HepG2 (cell line): Measurements from ENCODE around the gene KIRREL2. TPM values are rescaled to one million over a fixed set of nuclear protein-coding genes. Genes with fewer than 3 reads are reported as not detected.

ENCODE experiments used
- AGO2 ChIP-seq: fragments of 200-400 bp; formaldehyde crosslinking; optimal IDR thresholded peaks from 2 replicates; pipeline ENCODE3; 2017; ENCODE audit warnings: mild to moderate bottlenecking, low read depth, low read length, moderate library complexity
- CEBPB ChIP-seq: IDR thresholded peaks from 2 replicates; pipeline ENCODE4 v1.6.1; 2011; ENCODE audit warnings: low read depth, low read length, improper control_type of control experiment, borderline replicate concordance
- CREB1 ChIP-seq, 2 experiments: fragments of 450-650 bp in 1 of 2; IDR thresholded peaks; 2 replicates each; pipeline ENCODE4 v1.6.1; 2016 to 2017; ENCODE audit warnings: control low read depth in 1 of 2, mild to moderate bottlenecking in 1 of 2, missing compliant biosample characterization in 1 of 2, missing genetic modification characterization in 1 of 2
- DMAP1 ChIP-seq: IDR thresholded peaks from 2 replicates; pipeline ENCODE4 v1.6.1; 2016
- FOXO1 ChIP-seq: sonication (generic); formaldehyde crosslinking; IDR thresholded peaks from 2 replicates; pipeline ENCODE4 v1.4.0; 2020; ENCODE audit warnings: missing genetic modification reagents
- GMEB1 ChIP-seq: sonication (generic); formaldehyde crosslinking; IDR thresholded peaks from 2 replicates; pipeline ENCODE4 v1.5.1; 2020; ENCODE audit warnings: missing genetic modification reagents, mild to moderate bottlenecking, borderline replicate concordance
- HHEX ChIP-seq: IDR thresholded peaks from 2 replicates; pipeline ENCODE4 v1.6.1; 2016; ENCODE audit warnings: control low read depth
- HNRNPL ChIP-seq: fragments of 200-400 bp; formaldehyde crosslinking; IDR thresholded peaks from 2 replicates; pipeline ENCODE4 v1.6.1; 2017; ENCODE audit warnings: mild to moderate bottlenecking, low read depth, low read length
- KDM6A ChIP-seq: IDR thresholded peaks from 2 replicates; pipeline ENCODE4 v1.6.1; 2016; ENCODE audit warnings: low read depth
- NFKBIZ ChIP-seq: IDR thresholded peaks from 2 replicates; pipeline ENCODE4 v1.6.1; 2018; ENCODE audit warnings: missing genetic modification reagents, missing compliant biosample characterization
- RBFOX2 ChIP-seq: fragments of 200-400 bp; formaldehyde crosslinking; IDR thresholded peaks from 2 replicates; pipeline ENCODE4 v1.6.1; 2017; ENCODE audit warnings: low read depth, mild to moderate bottlenecking, low read length
- REPIN1 ChIP-seq: sonication (generic); formaldehyde crosslinking; IDR thresholded peaks from 2 replicates; pipeline ENCODE4 v1.8.0; 2022; ENCODE audit warnings: missing genetic modification reagents, low read depth, mild to moderate bottlenecking, borderline replicate concordance
- SNAI1 ChIP-seq: sonication (generic); formaldehyde crosslinking; IDR thresholded peaks from 2 replicates; pipeline ENCODE4 v1.5.0; 2020; ENCODE audit warnings: mild to moderate bottlenecking, missing genetic modification reagents, borderline replicate concordance
- U2AF2 ChIP-seq: fragments of 200-400 bp; formaldehyde crosslinking; IDR thresholded peaks from 2 replicates; pipeline ENCODE4 v1.6.1; 2017; ENCODE audit warnings: low read depth, mild to moderate bottlenecking, low read length
- ZFP41 ChIP-seq: sonication (generic); formaldehyde crosslinking; IDR thresholded peaks from 2 replicates; pipeline ENCODE4 v1.4.0; 2020; ENCODE audit warnings: mild to moderate bottlenecking, missing genetic modification reagents, borderline replicate concordance
- ZNF101 ChIP-seq: sonication (generic); formaldehyde crosslinking; IDR thresholded peaks from 2 replicates; pipeline ENCODE4 v1.4.0; 2020; ENCODE audit warnings: mild to moderate bottlenecking, low read depth, missing genetic modification reagents, borderline replicate concordance
- ZNF232 ChIP-seq: sonication (generic); formaldehyde crosslinking; IDR thresholded peaks from 2 replicates; pipeline ENCODE4 v1.4.0; 2020; ENCODE audit warnings: missing genetic modification reagents, borderline replicate concordance
- ZNF274 ChIP-seq: sonication (generic); formaldehyde crosslinking; IDR thresholded peaks from 2 replicates; pipeline ENCODE4 v1.5.1; 2020; ENCODE audit warnings: mild to moderate bottlenecking, missing genetic modification reagents
- ZNF329 ChIP-seq: sonication (generic); formaldehyde crosslinking; IDR thresholded peaks from 2 replicates; pipeline ENCODE4 v1.9.0; 2021; ENCODE audit warnings: low read depth, mild to moderate bottlenecking, missing genetic modification reagents
- ZNF33B ChIP-seq: sonication (generic); formaldehyde crosslinking; IDR thresholded peaks from 2 replicates; pipeline ENCODE4 v1.5.1; 2020; ENCODE audit warnings: mild to moderate bottlenecking, missing genetic modification reagents
- ZNF576 ChIP-seq: sonication (generic); formaldehyde crosslinking; IDR thresholded peaks from 2 replicates; pipeline ENCODE4 v1.4.0; 2020; ENCODE audit warnings: mild to moderate bottlenecking, missing genetic modification reagents
- ZNF605 ChIP-seq: sonication (generic); formaldehyde crosslinking; IDR thresholded peaks from 2 replicates; pipeline ENCODE4 v1.8.0; 2022; ENCODE audit warnings: mild to moderate bottlenecking, missing genetic modification reagents
- ZNF879 ChIP-seq: sonication (generic); formaldehyde crosslinking; IDR thresholded peaks from 2 replicates; pipeline ENCODE4 v1.8.1; 2023; ENCODE audit warnings: missing genetic modification reagents
- ZNF891 ChIP-seq: sonication (generic); formaldehyde crosslinking; IDR thresholded peaks from 2 replicates; pipeline ENCODE4 v1.5.0; 2020; ENCODE audit warnings: mild to moderate bottlenecking, missing genetic modification reagents
- ZSCAN21 ChIP-seq: sonication (generic); formaldehyde crosslinking; IDR thresholded peaks from 2 replicates; pipeline ENCODE4 v1.8.0; 2022; ENCODE audit warnings: mild to moderate bottlenecking, missing genetic modification reagents, moderate library complexity, borderline replicate concordance
- ZSCAN31 ChIP-seq: sonication (generic); formaldehyde crosslinking; IDR thresholded peaks from 2 replicates; pipeline ENCODE4 v1.5.0; 2020; ENCODE audit warnings: low read depth, mild to moderate bottlenecking, missing genetic modification reagents
- polyA plus RNA-seq, 8 experiments: library from polyadenylated mRNA; depleted of rRNA in 3 of 8; stranded (reverse) in 7 of 8; unstranded in 1 of 8; fragments of >200 nt; fragmentation: Illumina TruSeq in 4 of 8; extraction: Trizol in 4 of 8; gene quantifications; 2 replicates each; pipeline versions ENCODE4 v1.2.1 to v1.2.3, GENCODE V29; 2011 to 2016; ENCODE audit warnings: low read depth in 4 of 8, missing spikeins in 1 of 8, mixed read lengths in 1 of 8; ENCODE audit not compliant: insufficient read depth in 1 of 8
- total RNA-seq, 5 experiments: library from RNA; depleted of rRNA; stranded (reverse); fragments of >200 nt; fragmentation: Illumina TruSeq; extraction: Trizol; gene quantifications; 2 replicates each; pipeline ENCODE4 v1.2.3, GENCODE V29; 2016; ENCODE audit warnings: low read depth in 1 of 5
- TF ChIP-seq, protein P1 (sequence below): sonication (generic); formaldehyde crosslinking; IDR thresholded peaks from 2 replicates; pipeline ENCODE4 v1.5.0; 2020; ENCODE audit warnings: missing genetic modification reagents, mild to moderate bottlenecking, borderline replicate concordance

KIRREL2 gene
- total and polyA plus RNA-seq, 2 of the 13 experiments (the other 11 are each of a cell fraction or from before 2014, with no cell fraction given), result 0.18 to 2.4 TPM

GRCh38 chr19:35812220-35813042 is 44.3 kb upstream of the KIRREL2 start, which contains the start of gene PRODH2 (continued):
- TF ChIP-seq AGO2 (peak; percentile 76), CREB1 (IDR thresholded peaks at IDR 0.05) (no peak), CREB1 (CRISPR knock-in tag; IDR thresholded peaks at IDR 0.05) (no peak), ZNF232 (no peak), ZSCAN21 (CRISPR knock-in tag) (0 out of 2 replicates have a peak, but pooled peaks have one; percentile 45), ZFP41 (no peak), ZNF33B (CRISPR knock-in tag) (no peak), HNRNPL (peak; percentile 92), REPIN1 (CRISPR knock-in tag) (no peak), HHEX (no peak), ZNF879 (CRISPR knock-in tag) (0 out of 2 replicates have a peak, but pooled peaks have one; percentile 61), NFKBIZ (CRISPR knock-in tag) (no peak), RBFOX2 (peak; percentile 63), U2AF2 (no peak), ZNF101 (CRISPR knock-in tag) (no peak), ZNF576 (no peak), ZSCAN31 (peak; percentile 43), KDM6A (CRISPR knock-in tag) (peak; percentile 43; the same call in 1 of the 2 replicates), ZNF891 (peak; percentile 76), DMAP1 (CRISPR knock-in tag) (peak; percentile 73; the same call in 1 of the 2 replicates), CEBPB (peak; percentile 20; the same call in 1 of the 2 replicates), ZNF605 (CRISPR knock-in tag) (peak; percentile 92; the same call in 1 of the 2 replicates), ZNF274 (CRISPR knock-in tag) (no peak; the same call in 1 of the 2 replicates), FOXO1 (peak; percentile 63; the same call in 1 of the 2 replicates), SNAI1 (no peak), ZNF329 (CRISPR knock-in tag) (peak; percentile 70; the same call in 1 of the 2 replicates), GMEB1 (no peak)
- TF ChIP-seq, protein P1, sequence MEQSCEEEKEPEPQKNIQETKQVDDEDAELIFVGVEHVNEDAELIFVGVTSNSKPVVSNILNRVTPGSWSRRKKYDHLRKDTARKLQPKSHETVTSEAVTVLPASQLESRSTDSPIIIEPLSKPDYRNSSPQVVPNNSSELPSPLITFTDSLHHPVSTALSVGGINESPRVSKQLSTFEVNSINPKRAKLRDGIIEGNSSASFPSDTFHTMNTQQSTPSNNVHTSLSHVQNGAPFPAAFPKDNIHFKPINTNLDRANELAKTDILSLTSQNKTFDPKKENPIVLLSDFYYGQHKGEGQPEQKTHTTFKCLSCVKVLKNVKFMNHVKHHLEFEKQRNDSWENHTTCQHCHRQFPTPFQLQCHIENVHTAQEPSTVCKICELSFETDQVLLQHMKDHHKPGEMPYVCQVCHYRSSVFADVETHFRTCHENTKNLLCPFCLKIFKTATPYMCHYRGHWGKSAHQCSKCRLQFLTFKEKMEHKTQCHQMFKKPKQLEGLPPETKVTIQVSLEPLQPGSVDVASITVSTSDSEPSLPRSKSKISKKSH (CRISPR knock-in tag), result peak; percentile 66
